HG03064 (cell line): ENCODE data around the gene MCM9.

Experiments used
- ATAC-seq: cut with Tn5 transposase; IDR thresholded peaks from one replicate; pipeline ENCODE4 v1.9.1; 2021; ENCODE audit warnings: low read depth; ENCODE audit not compliant: unreplicated experiment

The MCM9 gene

DNA sequence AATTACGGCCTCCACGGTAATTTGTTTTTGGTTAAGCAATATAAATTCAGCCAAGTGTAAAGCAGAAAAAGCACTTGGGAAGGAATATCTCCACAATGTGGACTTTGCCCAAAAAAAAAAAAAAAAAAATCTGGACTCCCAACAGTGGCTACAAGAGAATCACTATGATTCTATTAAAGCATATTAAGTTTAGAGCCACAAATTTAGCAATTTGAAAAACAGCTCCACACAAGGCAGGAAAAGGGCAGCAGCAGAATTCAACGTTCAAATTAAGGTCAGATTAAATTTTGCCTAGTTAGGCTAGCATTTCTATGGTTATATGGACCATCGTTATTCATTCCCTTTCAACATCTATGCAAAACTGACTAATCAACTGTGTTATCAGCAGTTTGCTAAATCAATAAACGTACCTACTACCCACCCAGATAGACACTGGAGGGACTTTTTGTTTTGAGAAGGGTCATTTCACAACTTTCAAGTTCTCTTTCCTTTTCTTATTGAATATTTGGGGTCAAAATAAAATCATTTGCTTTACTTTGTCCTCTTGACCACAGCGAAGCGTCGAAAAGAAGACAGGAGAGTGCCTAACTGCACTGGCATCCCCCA, 1.0 kb downstream of the MCM9 start:
- peak; percentile 0 for ATAC-seq

DNA sequence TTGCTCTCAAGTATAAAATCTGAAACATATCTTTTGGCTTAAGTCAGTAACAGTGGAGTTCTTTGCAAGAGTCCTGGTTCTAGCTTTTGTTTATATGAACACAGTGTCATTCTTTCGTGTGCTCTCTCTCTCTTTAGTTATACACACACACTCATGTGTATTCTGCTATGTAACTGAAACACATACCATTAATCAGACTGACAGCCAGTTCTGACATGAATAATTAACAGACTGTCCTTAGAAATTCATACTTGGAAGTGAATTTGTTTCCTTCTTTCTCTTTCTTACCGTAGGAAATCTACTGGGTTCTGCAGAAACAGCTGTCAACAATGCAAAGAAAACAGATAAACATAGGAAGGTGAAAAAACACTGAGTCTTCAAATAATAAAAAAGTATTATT, 2.5 kb downstream of the MCM9 start:
- no peak for ATAC-seq

DNA sequence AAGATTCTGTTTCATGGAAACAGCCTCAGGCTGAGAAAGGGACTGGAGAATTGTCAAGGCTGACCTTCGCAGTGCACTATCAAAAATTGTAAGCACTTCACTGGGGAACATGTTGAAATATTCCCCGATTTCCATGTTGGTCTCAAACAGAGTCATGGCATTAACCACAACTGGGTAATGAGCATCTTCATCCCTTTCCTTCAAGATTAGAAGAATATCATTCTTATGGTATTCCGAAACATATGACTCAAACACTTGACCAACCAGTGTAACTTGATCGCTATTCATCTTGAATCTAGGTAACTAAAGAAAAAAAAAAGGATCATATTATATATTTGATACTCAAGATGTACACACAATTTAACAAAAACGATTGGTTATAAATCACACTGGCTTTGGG, 3.5 kb downstream of the MCM9 start:
- ATAC-seq, result no peak

DNA sequence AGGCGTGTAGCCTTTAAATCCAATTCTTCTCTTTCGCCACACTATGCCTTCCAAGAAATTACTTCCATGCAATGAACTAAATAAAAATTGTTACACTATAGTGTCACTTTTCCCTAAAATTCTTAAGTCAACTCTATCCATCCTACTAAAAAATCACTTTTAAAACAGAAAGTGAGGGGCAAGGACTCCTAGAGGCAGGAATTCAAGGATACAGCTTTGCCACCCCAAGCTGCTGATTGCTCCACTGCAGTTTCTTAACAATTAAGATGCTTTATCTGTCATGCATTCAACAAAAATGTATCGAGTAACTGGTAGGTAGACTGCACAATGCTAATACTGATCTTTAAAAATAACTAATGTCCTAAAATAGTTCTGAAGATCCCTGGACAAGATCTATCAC, 4.3 kb downstream of the MCM9 start:
- no peak for ATAC-seq

DNA sequence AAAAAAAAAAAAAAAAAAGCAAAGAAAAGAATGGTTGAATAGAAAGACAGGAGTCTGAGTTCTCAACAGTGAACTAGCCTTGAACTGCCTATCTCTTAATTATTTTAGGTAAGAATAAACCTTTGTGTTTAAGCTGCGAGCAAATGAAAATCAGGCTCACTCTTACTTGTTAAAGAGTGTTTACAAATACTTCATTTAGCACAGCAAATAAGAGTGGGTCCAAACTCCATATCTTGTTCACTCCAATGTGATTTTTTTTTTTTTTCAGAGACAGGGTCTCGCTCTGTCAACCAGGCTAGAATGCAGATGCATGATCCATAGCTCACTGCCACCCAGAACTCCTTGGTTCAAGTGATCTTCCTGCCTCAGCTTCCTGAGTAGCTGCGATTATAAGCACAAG, 11.9 kb downstream of the MCM9 start:
- ATAC-seq, result no peak

DNA sequence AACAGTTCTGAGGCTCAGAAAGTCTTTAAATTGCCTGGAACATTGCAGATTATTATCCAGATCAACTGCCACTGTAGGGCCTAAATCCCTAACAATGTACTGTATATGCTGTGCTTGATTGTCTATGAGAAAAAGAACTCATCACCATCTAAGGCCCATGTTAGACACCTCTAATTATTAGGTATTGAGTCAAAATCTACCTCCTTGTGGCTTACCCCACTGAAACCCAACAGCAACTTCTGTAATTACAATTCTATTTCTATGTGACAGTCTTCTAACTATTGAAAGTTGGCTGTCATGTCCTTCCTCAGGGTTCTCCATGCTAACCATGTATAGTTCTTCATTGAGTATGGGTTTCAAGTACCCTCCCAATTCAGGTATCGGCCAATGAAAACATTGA, 13.9 kb downstream of the MCM9 start:
- no peak for ATAC-seq

DNA sequence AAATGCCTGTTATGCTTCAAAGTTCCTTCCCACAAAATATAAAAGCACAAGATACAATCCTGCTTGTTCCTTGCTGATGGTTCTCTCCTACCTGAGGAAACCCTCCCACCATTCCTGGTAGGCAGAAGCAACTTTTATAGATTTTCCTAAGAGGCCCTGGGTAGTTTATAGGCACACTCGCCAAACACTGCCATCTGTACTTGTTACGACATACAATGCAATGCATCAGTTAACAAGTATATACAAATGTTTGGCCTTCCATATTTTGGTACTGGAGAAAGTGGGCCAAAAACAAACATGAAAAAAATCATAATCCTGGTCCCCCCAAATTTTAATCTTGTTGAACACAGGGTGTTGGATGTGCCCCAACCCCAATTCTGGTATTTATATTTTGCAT, 16.6 kb downstream of the MCM9 start:
- ATAC-seq, result no peak

DNA sequence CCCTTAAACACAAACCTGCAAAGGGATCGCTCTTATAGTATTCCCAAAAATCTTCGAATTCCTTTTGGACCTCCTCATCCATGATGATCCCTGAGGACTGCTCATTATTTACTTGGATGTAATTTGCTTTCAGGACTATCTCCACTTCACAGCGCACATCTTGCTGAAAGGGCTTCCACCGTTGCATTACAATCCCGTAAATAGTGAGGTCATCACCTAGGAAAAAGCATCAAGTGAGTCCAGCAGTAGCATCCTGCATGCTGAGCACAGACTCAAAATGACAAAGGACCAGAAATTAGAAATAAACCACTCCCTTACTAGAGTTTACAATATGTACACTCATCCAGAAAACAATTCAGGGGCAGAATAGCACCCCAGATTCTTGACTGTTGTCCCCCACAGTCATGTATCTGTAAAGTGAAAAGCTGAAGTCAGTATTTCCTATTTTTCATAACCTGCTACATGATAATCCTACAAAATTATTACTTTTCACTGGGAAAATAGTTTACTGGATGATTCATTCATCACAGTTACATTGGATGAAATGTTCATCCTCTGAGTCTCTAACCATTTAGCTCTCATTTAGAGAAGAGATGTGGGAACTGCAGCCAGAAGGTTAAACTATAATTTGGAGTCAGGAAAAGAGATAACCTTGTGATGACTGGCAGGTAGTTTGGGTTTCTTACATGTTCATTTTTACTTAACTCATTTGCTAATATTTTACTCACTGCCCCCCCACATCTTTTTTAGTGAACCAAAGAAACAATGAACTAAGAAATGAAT, 17.2 kb downstream of the MCM9 start:
- ATAC-seq, result no peak

DNA sequence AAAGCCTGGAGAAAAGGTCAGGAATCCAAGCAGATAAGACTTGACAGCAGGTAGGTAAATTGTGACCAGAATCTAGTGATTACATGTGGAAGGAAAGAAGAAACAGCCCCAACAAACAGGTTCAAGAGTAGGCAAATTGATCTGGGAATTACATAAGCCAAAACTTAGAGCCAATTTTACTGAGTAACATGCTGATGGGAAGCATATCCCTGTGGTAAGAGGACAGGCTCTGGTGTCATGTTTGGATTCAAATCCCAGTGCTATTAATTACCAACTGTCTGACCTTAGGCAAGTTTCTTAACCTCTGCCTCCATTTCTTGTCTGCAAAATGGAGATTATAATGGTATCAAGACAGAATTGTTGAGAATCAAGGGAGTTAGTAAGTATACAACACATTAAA, 20.4 kb downstream of the MCM9 start:
- no peak for ATAC-seq

DNA sequence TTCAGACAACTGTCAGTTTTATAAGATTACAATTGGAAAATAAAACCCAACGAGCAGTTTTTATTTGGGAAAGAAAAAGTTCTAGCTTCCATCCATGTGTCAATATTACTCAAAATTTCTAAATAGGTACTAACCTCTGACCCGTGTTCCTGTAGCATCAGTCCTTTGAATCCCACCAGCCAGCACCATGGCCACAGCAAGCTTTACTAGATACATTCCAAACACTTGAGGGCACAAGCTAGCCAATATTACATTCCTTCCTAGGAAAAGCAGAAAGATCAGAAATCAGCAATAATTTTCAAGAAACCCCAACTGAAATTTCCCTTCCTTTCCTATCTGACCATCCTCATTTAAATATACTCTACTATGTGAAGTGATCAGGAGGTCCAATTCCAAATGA, 21.8 kb downstream of the MCM9 start:
- ATAC-seq, result no peak

DNA sequence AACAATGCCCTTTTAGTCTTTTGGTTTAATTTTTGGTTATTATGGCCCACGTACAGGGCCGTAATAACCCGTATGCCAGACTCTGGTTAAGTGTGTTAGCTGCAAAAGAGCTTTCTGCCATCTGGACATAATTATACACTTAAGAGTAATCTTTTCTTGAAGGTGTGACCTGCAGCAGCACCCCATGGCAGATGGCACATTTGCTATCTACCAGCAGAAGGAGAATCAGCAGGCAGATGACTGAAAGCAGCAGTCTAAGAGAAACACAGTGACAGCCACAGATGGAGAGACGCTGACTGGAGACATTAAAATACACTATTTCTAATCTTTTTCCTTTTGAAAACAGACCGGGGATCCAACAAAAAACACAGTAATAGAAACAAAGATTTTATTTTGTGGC, 22.3 kb downstream of the MCM9 start:
- no peak for ATAC-seq

DNA sequence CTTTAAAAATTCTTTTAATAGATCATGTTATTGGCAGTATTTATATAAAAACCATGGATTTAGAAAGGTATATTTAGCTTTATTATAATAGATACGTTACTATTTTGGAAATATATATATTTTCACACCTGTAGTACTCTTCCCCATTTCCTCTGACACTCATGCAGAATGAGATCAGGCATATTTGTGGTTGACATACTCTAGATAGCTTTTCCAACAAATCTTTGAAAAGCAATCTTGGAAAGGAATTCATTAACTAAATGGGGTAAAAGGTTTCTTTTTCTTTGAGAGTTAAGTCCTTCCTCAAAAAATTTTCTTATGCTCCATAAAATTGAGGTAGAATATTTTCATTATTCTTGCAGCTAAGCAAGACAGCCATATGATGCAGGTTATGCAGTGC, 26.5 kb downstream of the MCM9 start:
- ATAC-seq, result no peak

DNA sequence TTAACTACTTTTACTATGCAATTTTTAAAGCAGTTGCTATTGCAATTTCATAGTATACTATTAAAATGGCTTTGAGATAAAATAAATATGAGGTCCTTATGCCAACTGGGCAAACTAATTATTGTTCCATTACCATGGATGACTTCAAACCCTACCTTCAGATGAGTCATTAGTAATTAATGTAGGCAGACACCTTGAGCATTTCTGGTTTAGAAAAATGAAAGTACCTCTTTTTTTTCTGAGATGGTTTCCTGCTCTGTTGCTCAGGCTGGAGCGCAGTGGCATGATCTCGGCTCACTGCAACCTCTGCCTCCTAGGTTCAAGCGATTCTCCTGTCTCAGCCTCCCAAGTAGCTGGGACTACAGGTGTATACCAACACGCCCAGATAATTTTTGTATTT, 29.1 kb downstream of the MCM9 start:
- ATAC-seq, result no peak

DNA sequence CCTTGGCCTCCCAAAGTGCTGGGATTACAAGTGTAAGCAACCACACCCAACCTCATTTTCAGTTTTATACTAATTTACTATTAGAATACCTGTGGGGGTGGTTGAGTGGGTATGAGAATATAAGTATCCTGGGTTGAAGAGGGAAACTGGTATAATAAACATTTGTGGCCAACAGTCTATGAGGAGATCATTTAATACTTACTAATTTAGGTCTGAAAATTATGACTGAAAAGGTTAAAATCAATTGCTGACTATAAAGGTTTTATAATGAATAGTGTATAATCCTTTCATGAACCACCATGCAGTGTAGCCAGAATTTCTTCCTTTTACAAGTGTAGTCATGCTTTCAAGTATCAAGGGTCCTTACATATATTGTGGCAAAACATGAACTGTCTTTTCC, 29.9 kb downstream of the MCM9 start:
- no peak for ATAC-seq

DNA sequence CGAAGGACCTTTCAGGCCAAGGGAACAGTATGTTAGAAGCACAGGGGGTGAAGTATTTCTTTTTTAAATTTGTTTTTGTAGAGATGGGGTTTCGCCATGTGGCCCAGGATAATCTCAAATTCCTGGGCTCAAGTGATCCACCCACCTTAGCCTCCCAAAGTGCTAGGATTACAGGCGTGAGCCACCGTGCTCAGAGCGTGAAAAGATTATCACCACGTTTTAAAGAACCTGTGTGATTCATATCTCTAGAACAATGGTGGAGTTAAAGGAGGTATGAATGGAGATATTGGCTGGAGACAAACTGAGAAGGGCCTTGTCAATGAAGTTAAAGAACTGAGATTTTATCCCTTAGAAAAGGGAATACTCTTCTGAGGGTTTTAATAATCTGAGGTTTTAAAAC, 31.3 kb downstream of the MCM9 start:
- no peak for ATAC-seq

DNA sequence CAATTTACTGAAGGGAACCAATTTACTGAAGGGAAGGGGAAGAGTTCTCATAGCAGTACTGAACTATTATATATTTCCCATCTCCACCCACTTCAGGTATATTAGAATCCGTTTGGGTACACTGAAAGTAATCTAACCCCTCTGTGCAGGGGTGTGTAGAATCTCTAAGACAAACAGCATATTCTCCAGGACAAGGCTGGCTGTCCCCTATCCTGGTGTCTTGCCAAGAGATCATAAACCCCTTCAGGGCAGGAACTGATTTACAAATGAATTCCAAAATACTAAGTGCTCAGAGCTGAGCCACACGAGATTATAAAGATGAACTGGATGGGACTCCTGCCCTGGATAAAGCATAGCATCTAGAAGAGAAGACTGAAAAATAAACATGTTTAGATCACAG, 31.8 kb downstream of the MCM9 start:
- ATAC-seq, result no peak

DNA sequence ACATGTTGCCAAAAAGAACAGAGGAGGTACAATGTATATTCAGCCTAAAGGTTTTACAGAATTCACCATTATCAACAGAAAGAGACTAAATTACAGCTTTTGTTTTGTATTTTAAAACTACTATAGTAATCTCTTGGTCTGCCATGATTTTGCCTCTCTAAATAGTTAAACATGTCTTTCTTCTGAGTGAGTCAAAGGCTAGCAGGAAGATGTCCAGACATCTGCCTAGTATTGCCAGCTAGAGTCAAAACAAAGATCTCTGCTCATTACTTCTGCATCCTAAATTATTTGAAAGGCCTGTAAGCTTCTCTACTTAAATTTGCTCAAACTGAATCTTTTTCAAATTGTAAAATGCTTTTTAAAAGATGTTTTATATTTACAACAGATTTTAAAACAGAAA, 32.2 kb downstream of the MCM9 start:
- no peak for ATAC-seq

DNA sequence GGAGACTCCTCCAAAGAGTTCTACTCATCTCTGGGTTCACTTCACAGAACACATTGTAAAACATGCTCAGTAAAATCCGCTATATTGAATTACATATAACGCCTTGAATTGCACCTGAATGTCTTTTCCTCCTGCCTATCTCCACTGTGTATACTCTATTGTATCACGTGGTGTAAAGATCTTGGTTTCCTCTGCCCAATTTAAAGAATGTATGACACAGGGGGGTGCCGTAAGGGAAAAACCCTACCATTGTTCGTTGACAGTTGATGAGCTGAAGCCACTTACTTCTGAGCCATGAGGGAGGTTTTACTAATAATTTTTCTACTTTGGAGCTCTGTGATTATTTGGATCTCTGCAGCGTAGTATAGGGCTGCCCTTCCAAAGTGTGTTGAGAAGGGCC, 35.0 kb downstream of the MCM9 start:
- ATAC-seq, result no peak

DNA sequence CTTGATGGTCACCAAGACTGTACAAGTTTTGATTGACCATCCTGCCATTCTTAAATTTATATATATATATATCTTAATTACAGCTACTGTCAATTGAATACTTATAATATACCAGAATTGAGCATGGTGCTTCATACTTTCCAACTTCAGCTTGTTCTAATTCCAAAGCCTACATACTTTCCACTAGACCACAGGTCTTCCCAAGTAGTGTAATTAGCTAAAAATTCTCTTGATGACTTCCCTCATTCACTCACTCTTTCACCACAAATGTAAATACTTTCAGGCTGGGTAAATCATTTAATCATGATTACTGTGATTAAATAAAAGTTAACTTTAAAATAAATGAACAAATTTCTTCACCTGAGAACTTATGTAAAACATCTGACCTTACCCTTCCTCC, 37.6 kb downstream of the MCM9 start:
- ATAC-seq, result no peak

DNA sequence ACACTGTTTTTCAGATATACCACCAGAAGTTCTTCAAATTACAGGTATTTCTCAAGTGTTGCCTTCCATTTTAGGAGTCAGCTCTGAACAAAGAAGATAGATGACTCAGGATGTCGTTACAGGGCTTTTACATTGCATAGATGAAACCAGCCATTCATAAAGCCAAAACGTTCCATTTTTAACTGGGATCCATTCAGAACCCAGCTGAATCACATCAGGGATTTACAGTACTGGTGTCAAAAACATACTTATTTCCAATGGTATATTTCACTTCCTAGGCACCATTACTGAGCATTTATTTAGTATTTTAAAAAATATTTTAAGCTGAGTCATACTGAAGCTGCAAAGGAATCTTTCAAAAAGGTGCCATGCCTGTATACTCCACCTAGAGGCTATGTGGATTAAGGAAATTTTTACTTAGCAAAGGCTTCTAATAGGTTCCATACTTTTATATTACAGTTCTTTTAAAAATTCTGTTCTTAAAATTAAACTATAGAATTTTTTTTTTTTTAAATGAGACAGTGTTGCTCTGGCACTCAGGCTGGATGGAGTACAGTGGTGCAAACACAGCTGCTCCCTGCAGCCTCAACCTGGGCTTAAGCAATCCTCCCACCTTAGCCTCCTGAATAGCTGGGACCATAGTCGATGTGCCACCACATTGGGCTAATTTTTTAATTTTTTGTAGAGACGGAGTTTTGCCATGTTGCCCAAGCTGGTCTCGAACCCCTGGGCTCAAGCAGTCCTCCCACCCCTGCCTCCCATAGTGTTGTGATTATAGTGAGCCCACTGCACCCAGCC, 38.4 kb downstream of the MCM9 start:
- no peak for ATAC-seq

DNA sequence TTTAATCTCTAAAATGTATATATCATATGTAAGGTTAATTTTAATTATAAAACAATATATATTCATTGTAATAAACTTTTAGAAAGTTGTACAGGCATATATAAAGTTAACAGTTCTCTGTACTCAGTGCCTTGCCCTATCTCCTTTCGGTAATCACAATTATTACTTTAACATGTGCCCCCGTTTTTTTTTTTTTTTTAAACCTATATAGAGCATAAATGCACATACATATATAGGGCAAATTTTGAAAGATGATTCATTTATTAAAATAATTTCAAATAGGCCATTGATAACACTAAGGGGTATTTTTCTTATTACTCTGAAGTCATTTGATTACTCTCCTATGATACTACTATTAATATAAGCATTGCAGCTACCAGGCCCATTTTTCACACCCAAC, 39.1 kb downstream of the MCM9 start:
- no peak for ATAC-seq

DNA sequence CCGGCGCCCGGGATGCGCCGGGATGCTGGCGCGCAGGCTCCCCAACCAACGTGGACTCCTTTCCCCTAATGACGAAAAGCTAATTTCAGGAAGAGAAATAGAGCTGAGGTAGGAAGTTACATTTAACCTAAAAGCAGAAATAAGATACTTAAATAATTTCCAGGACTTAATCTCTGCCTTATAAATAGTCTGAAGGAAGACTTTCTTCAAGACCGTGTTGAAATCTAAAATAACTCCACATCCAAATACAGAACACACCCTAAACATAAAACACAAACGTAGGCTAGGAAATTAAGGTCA, 39.7 kb downstream of the MCM9 start:
- ATAC-seq, result no peak
